Sciatic nerve (tissue), 2 donors: Measurements from ENCODE around the gene EML1. TPM values are rescaled to one million over a fixed set of nuclear protein-coding genes. Genes with fewer than 3 reads are reported as not detected.

ENCODE experiments used
- ATAC-seq: fragments of 200-7000 bp; cut with Tn5 transposase; one replicate; pipeline ENCODE4 v1.9.1; 2020; ENCODE audit warnings: mild to moderate bottlenecking, moderate library complexity
- DNase-seq: peaks from one replicate; pipeline ENCODE4 v3.0.0-alpha.2; 2020; ENCODE audit warnings: low spot score
- intact Hi-C: fragments of 100-400 bp; cut with DNase I; formaldehyde crosslinking; loops from one replicate; pipeline ENCODE4 v1.14.2; 2022
- total RNA-seq: library from RNA; stranded (reverse); fragmentation: NEBNext Ultra II Directional; extraction: Animal tissue kit (Norgen Biotek cat#: 25700); gene quantifications from one replicate; pipeline ENCODE4 v1.2.1, GENCODE V29; 2021
- donor health status: DM: no; HTN: no; CAD: no.
- donor health status: DM: no; HTN: no; CAD: no.

The EML1 gene
- total RNA-seq, 1 donor from 2014 or later = 59.0 TPM

DNA sequence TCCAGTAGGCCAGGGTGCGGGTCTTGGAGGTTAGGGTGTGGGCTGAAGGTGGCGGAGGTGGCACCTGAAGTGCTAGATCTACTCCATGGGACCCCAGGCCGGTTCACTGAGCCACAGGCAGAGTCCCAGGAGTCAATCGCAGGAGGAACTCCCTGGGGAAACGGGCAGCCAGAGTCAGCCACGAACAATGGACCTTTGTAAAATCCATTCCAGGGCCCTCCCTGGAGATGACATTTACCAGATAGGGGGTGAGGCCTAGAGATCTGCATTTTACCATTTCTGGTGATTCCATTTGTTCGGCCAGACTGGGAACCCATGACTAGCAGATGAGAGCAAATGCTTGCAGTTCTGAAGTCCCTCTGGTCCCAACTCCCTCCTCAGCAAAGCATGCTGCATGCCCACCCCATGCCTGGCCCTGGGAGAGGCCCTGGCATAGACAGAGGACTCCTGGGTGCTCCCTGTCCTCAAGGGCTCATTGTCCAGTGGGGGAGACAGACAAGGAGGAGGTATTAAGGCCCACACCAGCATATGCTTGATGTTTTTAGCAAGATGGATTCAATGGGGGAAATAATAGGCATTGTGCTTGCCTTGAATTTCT, 115.5 kb downstream of the EML1 start:
- ATAC-seq = no peak
- DNase-seq = no peak
- intact Hi-C loops = no loop called here

DNA sequence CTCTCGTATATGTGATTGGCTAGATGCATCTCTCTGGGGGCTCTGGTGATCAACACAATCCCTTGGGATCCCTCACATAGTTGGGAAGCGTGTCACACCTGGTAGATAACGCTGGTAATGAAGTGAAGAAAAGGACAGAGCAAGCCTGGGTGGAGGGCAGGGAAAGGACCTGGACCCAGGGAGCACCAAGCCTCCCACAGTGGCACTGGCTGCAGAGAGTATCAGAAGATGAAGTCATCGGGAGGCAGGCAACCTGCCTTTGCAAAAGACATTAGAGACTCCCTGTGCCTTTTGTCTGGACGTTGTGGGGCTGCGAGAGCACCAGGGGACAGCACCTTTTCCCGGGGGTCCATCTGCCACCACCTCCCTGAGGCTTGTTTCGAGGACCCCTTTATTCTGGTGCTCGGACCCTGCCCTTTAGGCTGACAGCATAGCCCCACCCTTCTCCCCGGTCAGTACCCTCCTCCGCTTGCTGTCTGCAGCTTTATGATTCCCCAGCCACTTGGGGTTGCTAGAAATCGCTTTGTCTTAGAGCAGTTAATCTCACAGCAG, 116.4 kb downstream of the EML1 start:
- no peak for ATAC-seq
- DNase-seq = no peak
- intact Hi-C loops = no loop called here

- intact Hi-C loops = no loop called here
- ATAC-seq (no peak), DNase-seq (no peak)
Measured at GRCh38 chr14:99910337-99911309, 117.4 kb downstream of the EML1 start.

- intact Hi-C loops = no loop called here
- DNase-seq = no peak
Measured at GRCh38 chr14:99915305-99916090, 122.3 kb downstream of the EML1 start.

GRCh38 chr14:99916091-99916383, 122.8 kb downstream of the EML1 start:
- intact Hi-C loops = no loop called here
- DNase-seq (no peak), ATAC-seq (no peak)

More at GRCh38 chr14:99915305-99916090, 122.3 kb downstream of the EML1 start:
- no peak for ATAC-seq

DNA sequence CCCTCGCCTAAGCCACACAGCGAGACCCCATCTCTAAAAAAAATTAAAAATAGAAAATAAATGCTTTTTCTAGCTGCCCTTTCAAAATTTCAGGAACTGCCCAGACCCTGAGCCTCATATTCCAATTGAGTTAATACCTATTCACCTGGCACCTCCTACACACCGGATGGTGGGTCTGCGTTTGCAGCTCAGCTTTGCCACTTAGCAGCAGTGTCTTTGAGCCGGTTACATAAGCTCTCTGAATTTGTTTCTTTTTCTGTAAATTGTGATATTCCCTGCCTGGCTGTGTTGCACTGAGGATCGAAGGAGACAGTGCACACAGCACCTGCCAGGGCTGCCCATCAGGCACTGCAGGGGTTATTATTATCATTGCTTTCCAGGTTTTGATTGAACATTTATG, 125.6 kb downstream of the EML1 start:
- DNase-seq (no peak), ATAC-seq (no peak)
- intact Hi-C loops = no loop called here

- intact Hi-C loops = no loop called here
- DNase-seq (no peak), ATAC-seq (no peak)
Measured at GRCh38 chr14:99921425-99921824, 128.2 kb downstream of the EML1 start.

DNA sequence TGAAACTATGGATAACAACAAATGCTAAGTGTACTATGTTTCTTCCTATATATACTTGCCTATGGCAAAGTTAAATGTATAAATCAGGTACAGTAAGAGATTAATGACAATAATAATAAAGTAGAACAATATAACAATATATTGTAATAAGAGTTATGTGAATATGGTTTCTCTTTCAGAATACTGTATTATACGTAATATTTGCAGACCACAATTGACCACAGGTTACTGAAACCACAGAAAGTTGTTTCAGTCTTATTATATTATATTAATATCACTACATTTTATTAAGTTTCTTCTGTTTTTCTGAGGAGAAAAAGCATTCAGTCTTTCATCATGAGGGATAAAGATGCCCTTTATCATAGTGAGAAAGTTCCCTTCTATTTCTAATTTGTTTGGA, 131.2 kb downstream of the EML1 start:
- ATAC-seq (no peak), DNase-seq (no peak)
- intact Hi-C loops = no loop called here

GRCh38 chr14:99925471-99925870, 132.3 kb downstream of the EML1 start:
- ATAC-seq (no peak), DNase-seq (no peak)
- intact Hi-C loops = no loop called here

- intact Hi-C loops = no loop called here
- no peak for DNase-seq
- no peak for ATAC-seq
Measured at GRCh38 chr14:99928963-99929362, 135.8 kb downstream of the EML1 start.

DNA sequence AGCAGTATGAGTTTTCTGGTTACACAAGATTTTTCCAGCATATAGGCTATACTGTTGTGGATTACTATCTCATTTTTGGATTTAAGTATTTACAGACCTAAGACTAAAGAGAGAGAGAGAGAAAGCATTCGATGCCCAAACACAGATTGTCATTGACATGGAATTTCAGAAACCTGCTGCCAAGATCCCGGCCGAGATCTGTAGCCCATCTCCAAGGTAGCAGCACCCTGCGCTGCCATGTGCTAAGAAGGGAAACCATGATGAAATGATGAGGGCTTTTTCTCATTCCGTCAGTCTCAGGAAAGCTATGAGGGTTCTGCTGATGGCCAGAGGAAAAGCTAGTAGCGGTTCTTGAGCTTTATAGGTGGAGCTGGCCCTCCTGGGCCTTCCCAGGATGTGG, 136.4 kb downstream of the EML1 start:
- ATAC-seq (no peak), DNase-seq (no peak)
- intact Hi-C loops = no loop called here

- ATAC-seq (no peak), DNase-seq (no peak)
- intact Hi-C loops = no loop called here
Measured at GRCh38 chr14:99930420-99931274, 137.4 kb downstream of the EML1 start.

DNA sequence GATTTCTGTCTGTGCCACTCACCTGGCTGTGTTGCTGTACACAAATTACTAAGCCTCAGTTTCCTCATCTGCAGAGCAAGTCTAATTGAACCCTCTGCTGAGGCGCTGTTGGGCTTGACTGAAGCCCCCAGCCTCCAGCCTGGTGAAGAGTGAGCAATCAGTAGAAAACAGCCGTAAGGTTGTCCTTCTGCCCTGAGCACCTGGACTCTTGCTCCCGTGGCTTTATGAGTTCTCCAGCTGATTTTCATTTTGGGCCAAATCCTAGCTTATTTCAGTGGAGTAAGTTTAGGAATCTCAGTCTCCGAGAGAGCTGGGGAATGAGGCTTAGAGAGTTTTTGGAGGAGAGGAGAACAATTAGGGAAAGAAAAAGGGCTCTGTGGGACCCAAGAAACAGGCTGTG, 138.1 kb downstream of the EML1 start:
- ATAC-seq = no peak
- intact Hi-C loops = no loop called here
- DNase-seq = no peak

DNA sequence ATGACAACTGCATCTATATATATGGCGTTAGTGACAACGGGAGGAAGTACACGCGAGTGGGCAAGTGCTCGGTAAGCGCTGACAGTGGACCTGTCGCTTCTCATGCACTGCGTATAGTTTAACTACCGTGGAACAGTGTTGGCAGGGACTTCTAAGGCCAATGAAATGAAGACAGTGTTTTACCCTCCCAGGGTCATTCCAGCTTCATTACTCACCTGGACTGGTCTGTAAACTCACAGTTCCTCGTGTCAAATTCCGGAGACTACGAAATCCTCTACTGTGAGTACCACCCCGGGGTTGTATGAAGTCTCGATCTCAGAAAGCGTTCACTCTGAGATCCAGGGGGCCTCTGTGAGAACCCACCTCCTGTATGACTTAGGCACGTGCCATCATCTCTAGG, 142.8 kb downstream of the EML1 start:
- ATAC-seq = no peak
- DNase-seq = no peak
- intact Hi-C loops = no loop called here

- ATAC-seq (peak; percentile 9), DNase-seq (no peak)
- intact Hi-C loops = no loop called here
Measured at GRCh38 chr14:99936738-99937474, 143.7 kb downstream of the EML1 start.

- peak; percentile 22 for ATAC-seq
Measured at GRCh38 chr14:99937475-99938244, 144.4 kb downstream of the EML1 start.

DNA sequence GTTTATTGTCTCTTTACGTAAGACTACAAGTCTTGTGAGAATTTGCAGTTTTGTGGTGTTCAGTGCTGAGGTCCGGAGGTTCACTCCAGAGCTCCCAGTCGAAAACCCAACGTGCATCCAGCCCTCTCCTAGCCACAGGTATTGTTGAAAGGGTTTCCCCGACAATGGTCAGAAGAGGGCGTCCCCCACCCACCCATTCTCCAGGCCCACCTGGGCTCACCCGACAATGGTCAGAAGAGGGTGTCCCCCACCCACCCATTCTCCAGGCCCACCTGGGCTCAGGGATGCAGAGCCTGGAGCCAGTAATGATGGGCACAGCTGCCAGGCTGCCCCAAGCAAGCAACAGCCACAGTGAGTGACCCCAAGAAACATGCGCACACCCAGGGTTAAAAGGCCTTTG, 145.2 kb downstream of the EML1 start:
- DNase-seq = no peak
- intact Hi-C loops = no loop called here
- no peak for ATAC-seq

More at GRCh38 chr14:99937475-99938244, 144.4 kb downstream of the EML1 start:
- DNase-seq = no peak
- intact Hi-C loops = no loop called here
